SU-DHL-6 (cell line): Measurements from ENCODE around the gene IRF7.

Experiments
- CTCF ChIP-seq: fragments of 200-600 bp; sonication (generic); IDR thresholded peaks from one replicate; pipeline ENCODE4 v1.5.1; 2017; ENCODE audit warnings: antibody characterized with exemption, mild to moderate bottlenecking, low read length, moderate library complexity; ENCODE audit not compliant: insufficient read depth, poor library complexity, severe bottlenecking
- EZH2phosphoT487 ChIP-seq: fragments of 200-600 bp; sonication (generic), shearing (Covaris generic); conservative IDR thresholded peaks from 2 replicates; pipeline ENCODE4 v1.6.1; 2018; ENCODE audit warnings: mild to moderate bottlenecking, antibody characterized with exemption, low read length, moderate library complexity, mixed read lengths

GRCh38 chr11:623999-624704, 8.4 kb upstream of the IRF7 start:
- no peak for TF ChIP-seq CTCF
- no peak for TF ChIP-seq EZH2phosphoT487
